ENCODE results near the gene POU6F2. TPM values are rescaled to one million over a fixed set of nuclear protein-coding genes. Genes with fewer than 3 reads are reported as not detected.

Gene POU6F2
- total and polyA plus RNA-seq, 9 of the 15 experiments (the other 6 are each of a cell fraction or from before 2014, with no cell fraction given) = 0.29 to 1.5 (median 0.96) TPM

GRCh38 chr7:39085590-39086049 is 107.9 kb downstream of the POU6F2 start:
- BruUV-seq (replicated peaks) = no TSS peak

More at GRCh38 chr7:39085590-39086049, 107.9 kb downstream of the POU6F2 start:
- POLR2A ChIA-PET = interaction anchor here (0.6 to 1.8 kb wide), 3 partner anchors 10 to 90 kb away, joined by 3 to 8 read pairs (median 3); no protein-coding TSS in a partner anchor
- H3K9ac ChIP-seq (ENCODE audit: insufficient read depth in 1 of 2, low read depth in 2 of 2, low read length in 2 of 2) = no peak overlapping the region
- H2AFZ ChIP-seq (ENCODE audit: low read depth, low read length) = no peak overlapping the region
- peak overlapping the region; percentile 28; the same call in 1 of the 2 replicates for H3K4me2 ChIP-seq (ENCODE audit: insufficient read depth, low read length)
- H3K36me3 ChIP-seq (ENCODE audit: control insufficient read depth, insufficient read depth, low read length) = no peaks in the 10 kb centered on the region
- H3K27ac ChIP-seq (ENCODE audit: extremely low read depth, low read depth, low read length) = no peak overlapping the region
- TF ChIP-seq SP1 (CRISPR knock-in tag; IDR thresholded peaks at IDR 0.05) (no peak), RNF2 (IDR thresholded peaks at IDR 0.05) (0 out of 2 replicates have a peak, but pooled peaks have one; percentile 38), GATAD2A (IDR thresholded peaks at IDR 0.05) (no peak), NR3C1 (CRISPR knock-in tag; IDR thresholded peaks at IDR 0.05) (no peak), E4F1 (CRISPR knock-in tag; IDR thresholded peaks at IDR 0.05; ENCODE audit: borderline replicate concordance) (no peak), PBX2 (CRISPR knock-in tag; IDR thresholded peaks at IDR 0.05; ENCODE audit: low read depth) (no peak), PBX2 (tag; conservative IDR thresholded peaks at IDR 0.05; ENCODE audit: low read depth) (peak; percentile 25; the same call in 1 of the 2 replicates), VEZF1 (CRISPR knock-in tag; IDR thresholded peaks at IDR 0.05) (peak; percentile 18; the same call in 1 of the 2 replicates)
- no peaks in the 10 kb centered on the region for H4K20me1 ChIP-seq (replicated peaks; ENCODE audit: control insufficient read depth, insufficient read depth, low read length)
- no peak overlapping the region for H3K4me3 ChIP-seq
- no peaks in the 10 kb centered on the region for H3K4me1 ChIP-seq (replicated peaks in 1 of 2; ENCODE audit: control insufficient read depth in 2 of 2, insufficient read depth in 2 of 2, low read length in 2 of 2)
- ATAC-seq (peak; percentile 66), FAIRE-seq (no peak), DNase-seq (ENCODE audit: extremely low read depth in 1 of 4, low spot score in 3 of 4) (peak in 1 of 4 experiments; percentile 6)
- no peaks in the 10 kb centered on the region for H3K9me1 ChIP-seq (ENCODE audit: control insufficient read depth, insufficient read depth, low read length)
- CTCF ChIA-PET (ENCODE audit: low intra/inter-chr PET ratio) = interaction anchor here (0.7 kb wide), 1 partner anchor 156 kb away, joined by 4 read pairs; no protein-coding TSS in a partner anchor
- 5% methylated on average over 8 of the region's 11 CpGs for WGBS (ENCODE audit: insufficient coverage, low coverage, missing lambda C conversion rate)
- H3K27me3 ChIP-seq (ENCODE audit: control insufficient read depth in 2 of 2, insufficient read depth in 2 of 2, low read length in 2 of 2) = peaks cover 2 to 4% of the 10 kb centered on the region in 2 experiments; a peak in 4 of 5 replicates
- no peaks in the 10 kb centered on the region for H3K9me3 ChIP-seq (replicated peaks; ENCODE audit: control insufficient read depth, insufficient read depth, low read depth, low read length)
- no peaks in the 10 kb centered on the region for H3K79me2 ChIP-seq (ENCODE audit: control insufficient read depth, insufficient read depth, low read length)
- in situ Hi-C loops (cut with MboI) (no loop called here), intact Hi-C loops (cut with micrococcal nuclease) (loop anchor here (10.0 kb wide), 1 partner anchor 151 kb away; no protein-coding TSS in a partner anchor)
